T-cell (primary cell): ENCODE data around the gene TMEM45A. TPM values are rescaled to one million over a fixed set of nuclear protein-coding genes. Genes with fewer than 3 reads are reported as not detected.

Experiments used
- ATAC-seq, 4 experiments: fragments of 200-7000 bp in 3 of 4; fragments of 150-1000 bp in 1 of 4; cut with Tn5 transposase; replicated peaks in 1 of 4; 1 replicate in 3 of 4; 2 replicates in 1 of 4; pipeline ENCODE4 v1.10.0; 2021; ENCODE audit warnings: moderate library complexity in 3 of 4, mild to moderate bottlenecking in 2 of 4, moderate number of reproducible peaks in 1 of 4
- CTCF ChIA-PET, 2 donors: fragments of 300-600 bp; sonication (Branson Sonifier 250); formaldehyde crosslinking; loops; one replicate each; lab custom pipeline; 2022; ENCODE audit warnings: antibody characterized with exemption in 2 of 2; lab: Charles Lee
- POLR2A ChIA-PET, 2 donors: fragments of 300-600 bp; sonication (Branson Sonifier 250); formaldehyde crosslinking; loops; one replicate each; lab custom pipeline; 2022; ENCODE audit warnings: antibody characterized with exemption in 2 of 2; lab: Charles Lee
- DNase-seq, 35 experiments: peaks; one replicate each; pipeline versions ENCODE4 v3.0.0 to v3.0.0-alpha.2; 2013 to 2023
- H3K27ac ChIP-seq: one replicate; pipeline ENCODE4 v1.5.1; 2013; ENCODE audit warnings: low read length
- H3K27me3 ChIP-seq, 2 experiments: replicated peaks in 1 of 2; 1 replicate in 1 of 2; 2 replicates in 1 of 2; pipeline versions ENCODE4 v1.6.1 to v1.7.0; 2013; ENCODE audit warnings: low read length in 1 of 2, mixed read lengths in 1 of 2; ENCODE audit not compliant: control insufficient read depth in 2 of 2, insufficient read depth in 2 of 2; ENCODE audit errors: extremely low read depth in 1 of 2
- H3K36me3 ChIP-seq, 2 donors: 1 replicate in 1 of 2; 2 replicates in 1 of 2; pipeline versions ENCODE4 v1.6.1 to v1.7.0; 2013; ENCODE audit warnings: low read length in 1 of 2; ENCODE audit not compliant: control insufficient read depth in 2 of 2, insufficient read depth in 1 of 2; ENCODE audit errors: extremely low read depth in 1 of 2
- H3K4me1 ChIP-seq, 2 experiments: 1 replicate in 1 of 2; 2 replicates in 1 of 2; pipeline versions ENCODE4 v1.6.1 to v1.7.0; 2013; ENCODE audit warnings: low read length in 2 of 2, mixed read lengths in 1 of 2; ENCODE audit not compliant: insufficient read depth in 2 of 2, control insufficient read depth in 1 of 2; ENCODE audit errors: extremely low read depth in 1 of 2
- H3K4me3 ChIP-seq, 2 donors: 1 replicate in 1 of 2; 2 replicates in 1 of 2; pipeline versions ENCODE4 v1.5.1 to v1.7.0; 2013; ENCODE audit warnings: mild to moderate bottlenecking in 2 of 2, low read length in 1 of 2, moderate library complexity in 1 of 2; ENCODE audit not compliant: control insufficient read depth in 1 of 2; ENCODE audit errors: extremely low read depth in 1 of 2
- H3K9me3 ChIP-seq: 2 replicates; pipeline ENCODE4 v1.7.0; 2013
- H3K27ac Mint-ChIP-seq, 2 donors: one replicate each; pipeline ENCODE4 v1.8.0; 2020 to 2021; ENCODE audit warnings: mild to moderate bottlenecking in 2 of 2, mixed read lengths in 2 of 2
- H3K27me3 Mint-ChIP-seq, 2 donors: one replicate each; pipeline ENCODE4 v1.8.0; 2021 to 2022; ENCODE audit warnings: mixed read lengths in 2 of 2
- H3K36me3 Mint-ChIP-seq: one replicate; pipeline ENCODE4 v1.8.0; 2021; ENCODE audit warnings: mixed read lengths
- H3K4me1 Mint-ChIP-seq, 3 donors: one replicate each; pipeline ENCODE4 v1.8.0; 2020 to 2022; ENCODE audit warnings: mixed read lengths in 3 of 3, mild to moderate bottlenecking in 1 of 3
- H3K4me3 Mint-ChIP-seq, 3 donors: one replicate each; pipeline ENCODE4 v1.8.0; 2020 to 2022; ENCODE audit warnings: mild to moderate bottlenecking in 3 of 3, mixed read lengths in 3 of 3, moderate library complexity in 3 of 3
- H3K9me3 Mint-ChIP-seq, 3 donors: one replicate each; pipeline ENCODE4 v1.8.0; 2020 to 2022; ENCODE audit warnings: mixed read lengths in 3 of 3
- WGBS: methylation state at CpG from one replicate; pipeline ENCODE4 v1.1.5; 2013; ENCODE audit warnings: missing lambda C conversion rate; ENCODE audit not compliant: insufficient coverage; 5-methylcytosine and 5-hydroxymethylcytosine counted together
- total RNA-seq, 35 experiments: library from RNA in 6 of 35; stranded (reverse) in 6 of 35; fragments of 120-200 nt in 1 of 35; gene quantifications; one replicate each; pipeline versions ENCODE4 v1.2.1 to v1.2.4 and lab custom pipeline; 2013 to 2026

The TMEM45A gene
- total RNA-seq, 5 donors from 2014 or later (not counting 1 experiment from before 2014, with no cell fraction given), result 0.15 to 0.36 (median 0.18) TPM; not detected in 1

GRCh38 chr3:100590114-100590839, 97.9 kb downstream of the TMEM45A start:
- DNase-seq (peak in 34 of 35 experiments; percentile 17 to 84 (median 42)), ATAC-seq (peak; percentile 80 to 86 (median 82))
- Histone ChIP-seq H3K4me3 (no peak overlapping the region), H3K9me3 (no peaks in the 10 kb centered on the region), H3K27me3 (no peaks in the 10 kb centered on the region), H3K27ac (no peak overlapping the region), H3K4me1 (peaks cover 0 to 2% of the 10 kb centered on the region in 2 experiments), H3K36me3 (no peaks in the 10 kb centered on the region)
- CTCF ChIA-PET, result interaction anchor here (0.6 to 1.8 kb wide), 10 partner anchors 11 to 759 kb away, joined by 3 to 10 read pairs (median 4); no protein-coding TSS in a partner anchor
- H3K27ac Mint-ChIP-seq, result no peak overlapping the region
- H3K27me3 Mint-ChIP-seq, result no peaks in the 10 kb centered on the region
- no peaks in the 10 kb centered on the region for H3K36me3 Mint-ChIP-seq
- POLR2A ChIA-PET, result no interaction called here
- peak overlapping the region in 2 of 3 donors; percentile 1 to 37 for H3K4me3 Mint-ChIP-seq
- H3K4me1 Mint-ChIP-seq, result peaks cover 3 to 7% (median 5%) of the 10 kb centered on the region in 3 donors
- 81% methylated on average over 3 of the region's 10 CpGs for WGBS
- H3K9me3 Mint-ChIP-seq, result no peaks in the 10 kb centered on the region

DNA sequence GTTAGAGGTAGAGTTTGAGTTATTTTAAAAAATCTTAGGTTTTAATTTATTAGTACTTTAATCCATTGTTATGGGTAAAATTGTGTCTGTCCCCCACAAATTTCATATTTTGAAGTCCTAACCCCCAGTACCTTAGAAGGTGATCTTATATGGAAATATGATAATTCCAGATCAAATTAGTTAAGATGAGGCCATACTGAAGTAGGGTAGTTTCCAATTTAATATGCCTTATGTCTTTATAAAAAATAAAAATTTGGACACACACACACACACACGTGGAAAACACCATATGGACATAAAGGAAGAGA, 98.4 kb downstream of the TMEM45A start:
- Mint-ChIP-seq H3K9me3 (no peaks in the 10 kb centered on the region), H3K27ac (no peak overlapping the region), H3K4me1 (peaks cover 3 to 7% (median 5%) of the 10 kb centered on the region in 3 donors), H3K27me3 (no peaks in the 10 kb centered on the region), H3K4me3 (no peak overlapping the region), H3K36me3 (no peaks in the 10 kb centered on the region)
- no peaks in the 10 kb centered on the region for H3K27me3 ChIP-seq
- H3K27ac ChIP-seq, result no peak overlapping the region
- ChIA-PET POLR2A (no interaction called here), CTCF (interaction anchor here (0.7 to 1.8 kb wide), 10 partner anchors 10 to 759 kb away, joined by 3 to 11 read pairs (median 4); no protein-coding TSS in a partner anchor)
- peaks cover 0 to 2% of the 10 kb centered on the region in 2 experiments for H3K4me1 ChIP-seq
- no peak for ATAC-seq
- no peak for DNase-seq
- H3K36me3 ChIP-seq, result no peaks in the 10 kb centered on the region
- WGBS, result no CpG with 5 or more reads among the region's 1 CpG
- no peak overlapping the region for H3K4me3 ChIP-seq
- H3K9me3 ChIP-seq, result no peaks in the 10 kb centered on the region

DNA sequence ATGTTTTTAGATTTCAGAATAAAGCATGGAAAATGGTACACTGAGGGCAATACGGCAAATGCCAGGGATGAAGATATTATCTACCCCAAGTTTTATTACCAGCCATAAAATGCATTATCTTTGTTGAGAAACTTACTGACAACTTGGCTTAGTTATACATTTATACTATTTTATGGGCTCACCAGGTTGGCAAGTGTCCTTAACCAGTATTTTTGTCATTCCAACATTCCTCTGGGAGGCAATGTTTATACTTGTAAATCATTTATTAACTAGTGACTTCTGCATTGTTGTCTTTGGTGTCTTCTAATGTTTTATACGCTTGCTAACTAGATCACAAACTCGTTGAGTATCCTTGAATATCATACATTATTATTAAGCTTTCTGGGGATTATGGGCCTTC, 99.0 kb downstream of the TMEM45A start:
- H3K27me3 ChIP-seq, result no peaks in the 10 kb centered on the region
- no CpG with 5 or more reads among the region's 3 CpGs for WGBS
- Mint-ChIP-seq H3K27ac (no peak overlapping the region), H3K4me3 (no peak overlapping the region), H3K27me3 (no peaks in the 10 kb centered on the region), H3K36me3 (no peaks in the 10 kb centered on the region), H3K4me1 (peaks cover 3 to 7% (median 5%) of the 10 kb centered on the region in 3 donors), H3K9me3 (no peaks in the 10 kb centered on the region)
- ChIA-PET POLR2A (interaction anchor here (0.6 kb wide), 4 partner anchors 13 to 774 kb away, joined by 3 to 5 read pairs (median 4); partner anchors contain the start of gene CMSS1 (in 1 of the 2)), CTCF (interaction anchor here (0.5 to 1.8 kb wide), 26 partner anchors 9 to 1081 kb away, joined by 3 to 11 read pairs (median 4); no protein-coding TSS in a partner anchor)
- no peak overlapping the region for H3K4me3 ChIP-seq
- ATAC-seq, result no peak
- H3K9me3 ChIP-seq, result no peaks in the 10 kb centered on the region
- H3K27ac ChIP-seq, result no peak overlapping the region
- DNase-seq, result no peak
- H3K4me1 ChIP-seq, result peaks cover 0 to 2% of the 10 kb centered on the region in 2 experiments
- no peaks in the 10 kb centered on the region for H3K36me3 ChIP-seq

DNA sequence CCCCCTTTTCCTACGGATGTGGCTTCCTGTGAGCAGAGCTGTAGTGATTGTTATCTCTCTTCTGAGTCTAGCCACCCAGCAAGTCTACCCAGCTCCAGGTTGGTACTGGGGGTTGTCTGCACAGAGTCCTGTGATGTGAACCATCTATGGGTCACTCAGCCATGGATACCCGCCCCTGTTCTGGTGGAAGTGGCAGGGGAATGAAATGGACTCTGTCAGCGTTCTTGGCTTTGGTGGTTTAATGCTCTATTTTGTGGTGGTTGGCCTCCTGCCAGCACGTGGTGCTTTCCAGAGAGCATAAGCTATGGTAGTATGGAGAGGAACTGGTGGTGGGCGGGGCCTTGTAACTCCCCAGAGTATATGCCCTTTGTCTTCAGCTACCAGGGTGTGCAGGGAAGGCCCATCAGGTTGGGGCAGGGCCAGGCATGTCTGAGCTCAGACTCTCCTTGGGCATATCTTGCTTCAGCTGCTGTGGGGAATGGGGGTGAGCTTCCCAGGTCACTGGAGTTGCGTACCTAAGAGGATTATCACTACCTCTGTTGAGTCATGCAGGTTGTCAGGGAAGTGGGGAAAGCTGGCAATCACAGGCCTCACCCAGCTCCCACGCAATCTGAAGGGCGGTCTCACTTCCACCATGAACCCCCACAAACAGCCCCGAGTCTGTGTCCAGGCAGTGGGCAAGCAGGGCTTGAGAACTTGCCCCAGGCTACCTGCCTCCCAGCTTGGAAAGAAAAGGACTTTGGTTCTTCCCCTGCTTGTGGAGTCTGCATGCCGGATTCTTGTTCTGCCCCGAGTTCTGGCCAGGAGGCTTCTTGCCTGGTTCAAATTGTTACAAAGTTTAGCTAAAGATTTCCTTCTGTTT, 108.0 kb downstream of the TMEM45A start:
- no peak overlapping the region for H3K27ac Mint-ChIP-seq
- ChIA-PET CTCF (interaction anchor here (0.6 to 1.2 kb wide), 3 partner anchors 9 to 352 kb away, joined by 3 to 4 read pairs (median 3); no protein-coding TSS in a partner anchor), POLR2A (no interaction called here)
- peaks cover 0 to 3% of the 10 kb centered on the region in 2 donors for H3K27me3 Mint-ChIP-seq
- H3K4me3 ChIP-seq, result no peak overlapping the region
- H3K36me3 ChIP-seq, result no peaks in the 10 kb centered on the region
- H3K4me1 Mint-ChIP-seq, result peaks cover 17 to 25% (median 20%) of the 10 kb centered on the region in 3 donors
- peaks cover 0 to 3% of the 10 kb centered on the region in 2 experiments for H3K27me3 ChIP-seq
- H3K27ac ChIP-seq, result no peak overlapping the region
- peaks cover 6 to 10% (median 9%) of the 10 kb centered on the region in 3 donors for H3K9me3 Mint-ChIP-seq
- ATAC-seq (no peak), DNase-seq (peak in 3 of 35 experiments; percentile 4 to 9 (median 6))
- no peaks in the 10 kb centered on the region for H3K9me3 ChIP-seq
- H3K4me1 ChIP-seq, result peaks cover 7 to 10% of the 10 kb centered on the region in 2 experiments
- no peak overlapping the region for H3K4me3 Mint-ChIP-seq
- H3K36me3 Mint-ChIP-seq, result peaks cover 9% of the 10 kb centered on the region
- WGBS, result 60% methylated on average over 9 of the region's 11 CpGs

DNA sequence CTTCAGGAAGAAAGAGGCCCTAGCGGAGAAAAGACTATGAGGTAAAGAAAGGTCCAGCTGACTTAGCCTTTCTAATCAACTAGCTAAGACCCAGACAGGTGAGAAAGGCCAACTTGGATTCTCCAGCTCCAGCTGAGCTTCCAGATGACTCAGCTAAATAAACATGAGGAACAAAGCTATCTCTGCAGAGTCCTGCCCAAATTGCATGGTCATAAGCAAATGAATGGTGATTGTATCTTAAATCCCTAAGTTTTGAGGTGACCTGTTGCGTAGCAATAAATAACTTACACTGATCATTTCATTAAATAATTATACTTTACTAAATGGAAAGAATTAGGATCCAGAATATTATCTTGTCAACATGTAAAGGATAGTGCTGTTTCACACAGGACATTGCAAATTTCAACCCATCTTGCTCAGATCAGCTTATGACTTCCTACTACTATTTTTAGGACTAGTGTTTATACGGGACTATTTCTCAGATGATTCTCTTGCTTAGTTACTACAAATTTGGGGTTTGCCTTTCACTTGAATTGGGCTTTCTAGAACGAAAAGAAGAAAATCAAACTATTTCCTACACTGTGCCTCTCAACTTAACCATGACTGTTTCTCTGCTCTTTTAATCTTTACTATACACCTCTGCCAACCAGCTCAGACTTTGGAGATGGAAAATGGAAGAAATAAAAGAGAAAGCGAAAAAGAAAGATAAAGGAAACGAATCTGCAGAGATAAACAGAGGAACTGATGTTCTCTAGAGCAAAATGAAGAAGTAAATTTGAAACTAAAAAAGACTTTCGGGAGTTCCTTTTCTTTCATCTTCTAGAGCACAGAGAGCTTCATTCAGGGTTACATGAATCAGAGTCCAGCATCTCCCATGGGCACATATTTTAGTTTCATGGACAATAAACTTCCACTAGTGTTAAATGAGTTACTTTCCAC, 110.4 kb downstream of the TMEM45A start:
- POLR2A ChIA-PET, result no interaction called here
- peaks cover 6 to 10% (median 9%) of the 10 kb centered on the region in 3 donors for H3K9me3 Mint-ChIP-seq
- H3K4me1 Mint-ChIP-seq, result peaks cover 17 to 25% (median 20%) of the 10 kb centered on the region in 3 donors
- H3K36me3 ChIP-seq, result no peaks in the 10 kb centered on the region
- H3K4me1 ChIP-seq, result peaks cover 7 to 10% of the 10 kb centered on the region in 2 experiments
- H3K4me3 Mint-ChIP-seq, result peak overlapping the region; percentile 49 to 52 (median 50)
- no CpG with 5 or more reads among the region's 7 CpGs for WGBS
- ATAC-seq (peak in 1 of 4 experiments; percentile 9), DNase-seq (no peak)
- H3K27me3 ChIP-seq, result peaks cover 0 to 5% of the 10 kb centered on the region in 2 experiments
- peaks cover 0 to 3% of the 10 kb centered on the region in 2 donors for H3K27me3 Mint-ChIP-seq
- no peaks in the 10 kb centered on the region for H3K9me3 ChIP-seq
- H3K4me3 ChIP-seq, result no peak overlapping the region
- H3K27ac ChIP-seq, result no peak overlapping the region
- H3K27ac Mint-ChIP-seq, result peak overlapping the region; percentile 48 to 50
- CTCF ChIA-PET, result interaction anchor here (0.6 to 1.2 kb wide), 5 partner anchors 11 to 1200 kb away, joined by 3 read pairs; no protein-coding TSS in a partner anchor
- H3K36me3 Mint-ChIP-seq, result peaks cover 9% of the 10 kb centered on the region
